GM23338 (cell line): ENCODE measurements around the gene CHI3L1. TPM values are rescaled to one million over a fixed set of nuclear protein-coding genes. Genes with fewer than 3 reads are reported as not detected.

ENCODE experiments used
- ATAC-seq: fragments of 200-7000 bp; cut with Tn5 transposase; 3 replicates; pipeline ENCODE4 v1.9.1; 2020
- DNase-seq: peaks from one replicate; pipeline ENCODE4 v3.0.0-alpha.2; 2015; ENCODE audit warnings: low spot score
- H2AFZ ChIP-seq: fragments of 200-600 bp; sonication (generic); 2 replicates; pipeline ENCODE4 v1.8.0; 2016; ENCODE audit warnings: antibody characterized with exemption, mild to moderate bottlenecking, moderate library complexity
- H3F3A ChIP-seq: fragments of 200-600 bp; sonication (generic); replicated peaks from 2 replicates; pipeline ENCODE4 v1.8.0; 2017; ENCODE audit warnings: antibody characterized with exemption, mixed run types, low read depth
- H3K27ac ChIP-seq: fragments of 200-600 bp; sonication (generic); 2 replicates; pipeline ENCODE4 v1.6.1; 2016; ENCODE audit warnings: low read depth
- H3K27me3 ChIP-seq: fragments of 200-600 bp; sonication (generic); 2 replicates; pipeline ENCODE4 v1.8.0; 2016; ENCODE audit warnings: mild to moderate bottlenecking, mixed run types, moderate library complexity; ENCODE audit not compliant: insufficient read depth
- H3K36me3 ChIP-seq: fragments of 200-600 bp; sonication (generic); 2 replicates; pipeline ENCODE4 v1.8.0; 2016; ENCODE audit warnings: mild to moderate bottlenecking; ENCODE audit not compliant: insufficient read depth
- H3K4me1 ChIP-seq: fragments of 200-600 bp; sonication (generic); 2 replicates; pipeline ENCODE4 v1.8.0; 2016; ENCODE audit warnings: mild to moderate bottlenecking, moderate library complexity; ENCODE audit not compliant: insufficient read depth
- H3K4me2 ChIP-seq: fragments of 200-600 bp; sonication (generic); 2 replicates; pipeline ENCODE4 v1.7.1; 2017; ENCODE audit warnings: mixed run types
- H3K4me3 ChIP-seq: fragments of 200-600 bp; sonication (generic); 2 replicates; pipeline ENCODE4 v1.6.1; 2016; ENCODE audit warnings: mixed run types
- H3K79me2 ChIP-seq: fragments of 200-600 bp; sonication (generic); replicated peaks from 2 replicates; pipeline ENCODE4 v1.8.0; 2017; ENCODE audit warnings: mild to moderate bottlenecking; ENCODE audit not compliant: insufficient read depth
- H3K9me2 ChIP-seq: fragments of 200-600 bp; sonication (generic); 2 replicates; pipeline ENCODE4 v1.8.0; 2017; ENCODE audit not compliant: insufficient read depth
- H4K20me1 ChIP-seq: fragments of 200-600 bp; sonication (generic); replicated peaks from 2 replicates; pipeline ENCODE4 v1.8.0; 2017; ENCODE audit warnings: mild to moderate bottlenecking; ENCODE audit not compliant: insufficient read depth
- H3K27ac Mint-ChIP-seq: 2 replicates; pipeline ENCODE4 v1.8.0; 2020; ENCODE audit warnings: inconsistent platforms, mild to moderate bottlenecking, moderate library complexity, mixed read lengths
- H3K27me3 Mint-ChIP-seq: 3 replicates; pipeline ENCODE4 v1.8.0; 2022; ENCODE audit warnings: low read depth, mild to moderate bottlenecking, moderate library complexity, mixed read lengths, inconsistent platforms; ENCODE audit not compliant: insufficient read depth, poor library complexity
- H3K36me3 Mint-ChIP-seq: 3 replicates; pipeline ENCODE4 v1.8.0; 2021; ENCODE audit warnings: low read depth, mild to moderate bottlenecking, inconsistent platforms, moderate library complexity, mixed read lengths
- H3K4me1 Mint-ChIP-seq: 3 replicates; pipeline ENCODE4 v1.8.0; 2020; ENCODE audit warnings: mild to moderate bottlenecking, inconsistent platforms, mixed read lengths
- H3K4me3 Mint-ChIP-seq: 3 replicates; pipeline ENCODE4 v1.8.0; 2021; ENCODE audit warnings: moderate library complexity, mild to moderate bottlenecking, inconsistent platforms, mixed read lengths
- H3K9me3 Mint-ChIP-seq: 3 replicates; pipeline ENCODE4 v1.8.0; 2020; ENCODE audit warnings: moderate library complexity, mild to moderate bottlenecking, inconsistent platforms, mixed read lengths
- CREB1 ChIP-seq: fragments of 250-450 bp; sonication (Bioruptor Pico); IDR thresholded peaks from 2 replicates; pipeline ENCODE4 v1.5.0; 2020; ENCODE audit warnings: low read depth, mild to moderate bottlenecking, moderate library complexity
- CTCF ChIP-seq, 2 experiments: fragments of 200-600 bp in 1 of 2; sonication (generic) in 1 of 2; conservative IDR thresholded peaks; 2 replicates each; pipeline versions ENCODE4 v1.5.1 to v1.6.1; 2016 to 2017; ENCODE audit warnings: antibody characterized with exemption in 2 of 2, low read depth in 2 of 2, mild to moderate bottlenecking in 2 of 2, moderate library complexity in 1 of 2
- EZH2 ChIP-seq: fragments of 200-600 bp; sonication (generic); IDR thresholded peaks from one replicate; pipeline ENCODE4 v1.8.0; 2017; ENCODE audit warnings: antibody characterized with exemption, mild to moderate bottlenecking, low read depth; ENCODE audit not compliant: unreplicated experiment
- EZH2phosphoT487 ChIP-seq: fragments of 200-600 bp; sonication (generic); IDR thresholded peaks from one replicate; pipeline ENCODE4 v1.8.1; 2018; ENCODE audit warnings: antibody characterized with exemption; ENCODE audit not compliant: unreplicated experiment
- JUNB ChIP-seq: IDR thresholded peaks from one replicate; pipeline ENCODE4 v1.6.1; 2016; ENCODE audit warnings: antibody characterized with exemption; ENCODE audit not compliant: unreplicated experiment
- NANOG ChIP-seq: IDR thresholded peaks from 2 replicates; pipeline ENCODE4 v1.6.1; 2016; ENCODE audit warnings: antibody characterized with exemption, borderline replicate concordance
- POLR2AphosphoS5 ChIP-seq: IDR thresholded peaks from 2 replicates; pipeline ENCODE4 v1.6.1; 2016; ENCODE audit warnings: antibody characterized with exemption, low read depth
- REST ChIP-seq: IDR thresholded peaks from one replicate; pipeline ENCODE4 v1.6.1; 2018; ENCODE audit warnings: antibody characterized with exemption; ENCODE audit not compliant: unreplicated experiment
- STAT1 ChIP-seq: IDR thresholded peaks from one replicate; pipeline ENCODE4 v1.6.1; 2016; ENCODE audit warnings: antibody characterized with exemption; ENCODE audit not compliant: unreplicated experiment
- ZNF114 ChIP-seq: fragments of 250-450 bp; sonication (Bioruptor Pico); IDR thresholded peaks from 2 replicates; pipeline ENCODE4 v1.5.0; 2020; ENCODE audit warnings: mild to moderate bottlenecking, moderate library complexity
- ZNF331 ChIP-seq: fragments of 250-450 bp; sonication (Bioruptor Pico); IDR thresholded peaks from 2 replicates; pipeline ENCODE4 v1.5.0; 2020; ENCODE audit warnings: low read depth, mild to moderate bottlenecking, moderate library complexity
- polyA plus RNA-seq: library from polyadenylated mRNA; unstranded; fragments of >200 nt; fragmentation: Nextera tagmentation; extraction: Ambion mirVana; gene quantifications from 2 replicates; pipeline ENCODE4 v1.2.1, GENCODE V29; 2016
- total RNA-seq: library from RNA; depleted of rRNA; stranded (reverse); fragments of >200 nt; shearing (Covaris generic); gene quantifications from 2 replicates; pipeline ENCODE4 v1.2.3, GENCODE V29; 2014
- TF ChIP-seq, protein P1 (sequence below): fragments of 250-450 bp; sonication (Bioruptor Pico); IDR thresholded peaks from 2 replicates; pipeline ENCODE4 v1.5.0; 2020; ENCODE audit warnings: mild to moderate bottlenecking, moderate library complexity
- TF ChIP-seq, protein P2 (sequence below): IDR thresholded peaks from 2 replicates; pipeline ENCODE4 v1.6.1; 2016; ENCODE audit warnings: antibody characterized with exemption

The CHI3L1 gene
- total and polyA plus RNA-seq, 2 experiments from 2014 or later, result 0.76 TPM; not detected in 1

- no peak overlapping the region for H3K4me3 ChIP-seq
- H3K9me3 Mint-ChIP-seq, result no peaks in the 10 kb centered on the region
- peaks cover 23% of the 10 kb centered on the region for H3K4me1 ChIP-seq
Observed at GRCh38 chr1:203129501-203130231, 56.8 kb downstream of the CHI3L1 start.

More at GRCh38 chr1:203129501-203130231, 56.8 kb downstream of the CHI3L1 start:
- TF ChIP-seq STAT1 (no peak), JUNB (no peak), POLR2AphosphoS5 (no peak), EZH2 (no peak), NANOG (no peak), CREB1 (no peak), ZNF114 (CRISPR knock-in tag) (no peak), ZNF331 (no peak), EZH2phosphoT487 (no peak), CTCF (conservative IDR thresholded peaks at IDR 0.05; ENCODE audit: low read depth in 2 of 2) (no peak), REST (no peak)
- TF ChIP-seq, protein P1, sequence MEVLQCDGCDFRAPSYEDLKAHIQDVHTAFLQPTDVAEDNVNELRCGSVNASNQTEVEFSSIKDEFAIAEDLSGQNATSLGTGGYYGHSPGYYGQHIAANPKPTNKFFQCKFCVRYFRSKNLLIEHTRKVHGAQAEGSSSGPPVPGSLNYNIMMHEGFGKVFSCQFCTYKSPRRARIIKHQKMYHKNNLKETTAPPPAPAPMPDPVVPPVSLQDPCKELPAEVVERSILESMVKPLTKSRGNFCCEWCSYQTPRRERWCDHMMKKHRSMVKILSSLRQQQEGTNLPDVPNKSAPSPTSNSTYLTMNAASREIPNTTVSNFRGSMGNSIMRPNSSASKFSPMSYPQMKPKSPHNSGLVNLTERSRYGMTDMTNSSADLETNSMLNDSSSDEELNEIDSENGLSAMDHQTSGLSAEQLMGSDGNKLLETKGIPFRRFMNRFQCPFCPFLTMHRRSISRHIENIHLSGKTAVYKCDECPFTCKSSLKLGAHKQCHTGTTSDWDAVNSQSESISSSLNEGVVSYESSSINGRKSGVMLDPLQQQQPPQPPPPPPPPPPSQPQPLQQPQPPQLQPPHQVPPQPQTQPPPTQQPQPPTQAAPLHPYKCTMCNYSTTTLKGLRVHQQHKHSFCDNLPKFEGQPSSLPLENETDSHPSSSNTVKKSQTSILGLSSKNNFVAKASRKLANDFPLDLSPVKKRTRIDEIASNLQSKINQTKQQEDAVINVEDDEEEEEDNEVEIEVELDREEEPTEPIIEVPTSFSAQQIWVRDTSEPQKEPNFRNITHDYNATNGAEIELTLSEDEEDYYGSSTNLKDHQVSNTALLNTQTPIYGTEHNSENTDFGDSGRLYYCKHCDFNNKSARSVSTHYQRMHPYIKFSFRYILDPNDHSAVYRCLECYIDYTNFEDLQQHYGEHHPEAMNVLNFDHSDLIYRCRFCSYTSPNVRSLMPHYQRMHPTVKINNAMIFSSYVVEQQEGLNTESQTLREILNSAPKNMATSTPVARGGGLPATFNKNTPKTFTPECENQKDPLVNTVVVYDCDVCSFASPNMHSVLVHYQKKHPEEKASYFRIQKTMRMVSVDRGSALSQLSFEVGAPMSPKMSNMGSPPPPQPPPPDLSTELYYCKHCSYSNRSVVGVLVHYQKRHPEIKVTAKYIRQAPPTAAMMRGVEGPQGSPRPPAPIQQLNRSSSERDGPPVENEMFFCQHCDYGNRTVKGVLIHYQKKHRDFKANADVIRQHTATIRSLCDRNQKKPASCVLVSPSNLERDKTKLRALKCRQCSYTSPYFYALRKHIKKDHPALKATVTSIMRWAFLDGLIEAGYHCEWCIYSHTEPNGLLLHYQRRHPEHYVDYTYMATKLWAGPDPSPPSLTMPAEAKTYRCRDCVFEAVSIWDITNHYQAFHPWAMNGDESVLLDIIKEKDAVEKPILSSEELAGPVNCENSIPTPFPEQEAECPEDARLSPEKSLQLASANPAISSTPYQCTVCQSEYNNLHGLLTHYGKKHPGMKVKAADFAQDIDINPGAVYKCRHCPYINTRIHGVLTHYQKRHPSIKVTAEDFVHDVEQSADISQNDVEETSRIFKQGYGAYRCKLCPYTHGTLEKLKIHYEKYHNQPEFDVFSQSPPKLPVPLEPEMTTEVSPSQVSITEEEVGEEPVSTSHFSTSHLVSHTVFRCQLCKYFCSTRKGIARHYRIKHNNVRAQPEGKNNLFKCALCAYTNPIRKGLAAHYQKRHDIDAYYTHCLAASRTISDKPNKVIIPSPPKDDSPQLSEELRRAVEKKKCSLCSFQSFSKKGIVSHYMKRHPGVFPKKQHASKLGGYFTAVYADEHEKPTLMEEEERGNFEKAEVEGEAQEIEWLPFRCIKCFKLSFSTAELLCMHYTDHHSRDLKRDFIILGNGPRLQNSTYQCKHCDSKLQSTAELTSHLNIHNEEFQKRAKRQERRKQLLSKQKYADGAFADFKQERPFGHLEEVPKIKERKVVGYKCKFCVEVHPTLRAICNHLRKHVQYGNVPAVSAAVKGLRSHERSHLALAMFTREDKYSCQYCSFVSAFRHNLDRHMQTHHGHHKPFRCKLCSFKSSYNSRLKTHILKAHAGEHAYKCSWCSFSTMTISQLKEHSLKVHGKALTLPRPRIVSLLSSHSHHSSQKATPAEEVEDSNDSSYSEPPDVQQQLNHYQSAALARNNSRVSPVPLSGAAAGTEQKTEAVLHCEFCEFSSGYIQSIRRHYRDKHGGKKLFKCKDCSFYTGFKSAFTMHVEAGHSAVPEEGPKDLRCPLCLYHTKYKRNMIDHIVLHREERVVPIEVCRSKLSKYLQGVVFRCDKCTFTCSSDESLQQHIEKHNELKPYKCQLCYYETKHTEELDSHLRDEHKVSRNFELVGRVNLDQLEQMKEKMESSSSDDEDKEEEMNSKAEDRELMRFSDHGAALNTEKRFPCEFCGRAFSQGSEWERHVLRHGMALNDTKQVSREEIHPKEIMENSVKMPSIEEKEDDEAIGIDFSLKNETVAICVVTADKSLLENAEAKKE (CRISPR knock-in tag), result no peak
- TF ChIP-seq, protein P2, sequence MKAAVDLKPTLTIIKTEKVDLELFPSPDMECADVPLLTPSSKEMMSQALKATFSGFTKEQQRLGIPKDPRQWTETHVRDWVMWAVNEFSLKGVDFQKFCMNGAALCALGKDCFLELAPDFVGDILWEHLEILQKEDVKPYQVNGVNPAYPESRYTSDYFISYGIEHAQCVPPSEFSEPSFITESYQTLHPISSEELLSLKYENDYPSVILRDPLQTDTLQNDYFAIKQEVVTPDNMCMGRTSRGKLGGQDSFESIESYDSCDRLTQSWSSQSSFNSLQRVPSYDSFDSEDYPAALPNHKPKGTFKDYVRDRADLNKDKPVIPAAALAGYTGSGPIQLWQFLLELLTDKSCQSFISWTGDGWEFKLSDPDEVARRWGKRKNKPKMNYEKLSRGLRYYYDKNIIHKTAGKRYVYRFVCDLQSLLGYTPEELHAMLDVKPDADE, result no peak
- Histone ChIP-seq H3K4me2 (no peak overlapping the region), H3K27me3 (peaks cover 35% of the 10 kb centered on the region), H3K79me2 (no peaks in the 10 kb centered on the region), H3K36me3 (no peaks in the 10 kb centered on the region), H3K9me2 (no peaks in the 10 kb centered on the region), H2AFZ (no peak overlapping the region), H3K27ac (no peak overlapping the region), H3F3A (0 out of 2 replicates have a peak, but pooled peaks cover 3% of the 10 kb centered on the region), H4K20me1 (no peaks in the 10 kb centered on the region)
- Mint-ChIP-seq H3K36me3 (no peaks in the 10 kb centered on the region), H3K27me3 (peaks cover 39% of the 10 kb centered on the region), H3K4me3 (no peak overlapping the region), H3K27ac (no peak overlapping the region), H3K4me1 (peaks cover 35% of the 10 kb centered on the region)
- ATAC-seq (no peak), DNase-seq (no peak)
